Measurements from ENCODE around the gene TMEM97. TPM values are rescaled to one million over a fixed set of nuclear protein-coding genes. Genes with fewer than 3 reads are reported as not detected.

TMEM97 gene
- total RNA-seq, 5 donors from 2014 or later (not counting 1 experiment from before 2014, with no cell fraction given) = 3.4 to 7.2 (median 5.1) TPM

DNA sequence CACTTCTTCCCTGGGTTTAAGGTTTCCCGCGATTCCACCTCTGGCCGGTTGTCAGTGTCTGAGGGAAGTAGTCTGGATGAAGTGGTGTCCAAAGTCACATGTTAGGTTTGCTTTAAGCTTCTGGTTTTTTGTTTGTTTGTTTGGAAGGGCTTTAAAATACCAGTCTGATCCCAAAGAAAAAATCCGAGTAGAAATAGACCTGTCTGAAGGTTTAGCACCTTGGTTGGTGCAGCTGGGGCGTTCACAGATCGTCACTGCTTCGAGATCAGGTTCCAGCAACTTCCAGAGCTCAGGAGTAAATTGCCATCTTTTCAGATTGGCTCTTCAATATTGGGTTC, 567 bp downstream of the TMEM97 start:
- Mint-ChIP-seq H3K27ac (peak overlapping the region in 1 of 2 donors; percentile 58), H3K4me1 (peaks cover 21 to 31% (median 28%) of the 10 kb centered on the region in 3 donors), H3K27me3 (peaks cover 0 to 4% of the 10 kb centered on the region in 2 donors), H3K4me3 (peak overlapping the region; percentile 79 to 89 (median 88)), H3K9me3 (no peaks in the 10 kb centered on the region), H3K36me3 (no peaks in the 10 kb centered on the region)
- POLR2A ChIA-PET = interaction anchor here (0.6 to 1.5 kb wide), 3 partner anchors 16 to 1552 kb away, joined by 4 to 11 read pairs (median 5); partner anchors contain the start of genes TNFAIP1 (in 2 of the 2) and IFT20 (in 1 of the 2)
- Histone ChIP-seq H3K4me3 (ENCODE audit: control insufficient read depth in 1 of 2, extremely low read depth in 1 of 2, low read length in 1 of 2) (peak overlapping the region; percentile 76 to 78), H3K36me3 (ENCODE audit: control insufficient read depth in 2 of 2, extremely low read depth in 1 of 2, insufficient read depth in 1 of 2, low read length in 1 of 2) (no peaks in the 10 kb centered on the region), H3K27ac (ENCODE audit: low read length) (no peak overlapping the region), H3K4me1 (ENCODE audit: control insufficient read depth in 1 of 2, extremely low read depth in 1 of 2, insufficient read depth in 2 of 2, low read length in 2 of 2) (peaks cover 4 to 19% of the 10 kb centered on the region in 2 experiments), H3K9me3 (no peaks in the 10 kb centered on the region), H3K27me3 (replicated peaks in 1 of 2; ENCODE audit: control insufficient read depth in 2 of 2, extremely low read depth in 1 of 2, insufficient read depth in 2 of 2, low read length in 1 of 2) (peaks cover 0 to 4% of the 10 kb centered on the region in 2 experiments)
- DNase-seq (no peak), ATAC-seq (replicated peaks in 1 of 4) (no peak)
- 9% methylated on average over 4 of the region's 7 CpGs for WGBS (ENCODE audit: insufficient coverage)
- CTCF ChIA-PET = interaction anchor here (0.7 to 3.5 kb wide), 3 partner anchors 16 to 514 kb away, joined by 3 to 15 read pairs (median 4); partner anchors contain the start of genes TNFAIP1 (in 2 of the 2) and IFT20 (in 1 of the 2)

DNA sequence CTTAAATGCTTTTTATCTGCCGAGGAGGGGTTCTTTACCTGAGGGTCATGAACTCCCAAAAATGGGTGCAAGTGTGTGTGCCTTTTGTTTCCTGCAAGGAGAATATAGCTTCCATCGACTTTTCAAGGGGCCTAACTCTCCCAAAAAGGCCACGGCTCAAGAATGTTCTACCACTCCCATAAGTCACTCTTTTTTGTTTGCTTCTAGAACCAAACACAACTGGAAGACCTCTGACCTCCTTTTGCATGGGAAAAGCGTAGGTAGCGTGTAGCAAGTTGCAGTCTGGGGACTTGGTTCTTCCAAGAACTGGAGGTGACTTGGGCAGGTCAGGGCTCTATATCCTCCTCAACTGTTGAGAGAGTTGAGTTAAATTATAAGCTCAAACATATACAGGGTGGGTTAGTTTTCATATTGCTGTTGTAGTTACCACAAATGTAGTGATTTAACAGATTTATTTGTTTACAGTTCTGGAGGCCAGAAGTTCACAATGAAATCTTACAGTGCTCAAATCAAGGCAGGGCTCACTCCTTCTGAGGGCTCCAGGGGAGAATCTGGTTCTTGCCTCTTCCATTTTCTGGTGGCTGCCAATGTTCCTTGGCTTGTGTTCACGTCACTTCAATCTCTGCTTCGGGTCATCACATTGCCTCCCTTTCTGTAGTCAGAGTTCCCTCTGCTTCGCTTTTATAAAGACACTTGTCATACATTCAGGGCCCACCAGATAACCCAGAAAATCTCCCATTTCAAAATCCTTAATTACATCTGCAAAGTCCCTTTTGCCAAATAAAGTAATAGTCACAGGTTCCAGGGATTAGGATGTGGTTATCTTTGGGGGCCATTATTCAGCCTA, 1.4 kb downstream of the TMEM97 start:
- 100% methylated on average over 1 of the region's 8 CpGs for WGBS (ENCODE audit: insufficient coverage)
- peaks cover 21 to 31% (median 28%) of the 10 kb centered on the region in 3 donors for H3K4me1 Mint-ChIP-seq

DNA sequence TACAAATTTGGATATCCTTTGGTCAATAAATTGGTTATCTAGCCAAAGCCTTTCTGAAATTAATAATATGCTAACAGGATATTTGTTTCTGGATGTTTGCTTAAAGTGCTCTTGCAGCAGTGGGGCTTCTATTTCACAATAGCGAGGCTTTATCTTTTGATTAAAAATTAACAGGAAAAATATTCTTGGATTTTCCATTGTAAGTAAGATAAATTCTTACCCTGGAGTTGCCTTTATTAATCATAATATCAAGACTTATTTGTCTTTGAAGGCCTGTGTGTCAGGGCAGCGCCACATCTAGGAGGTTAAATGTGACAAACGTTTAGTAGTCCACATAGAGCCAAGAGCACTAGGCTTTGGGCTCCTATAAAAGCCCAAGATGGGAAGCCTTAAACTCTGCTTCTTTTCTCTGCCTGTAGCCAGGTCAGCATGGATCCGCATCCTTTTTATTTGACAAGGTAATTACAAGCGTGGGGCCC, 5.3 kb downstream of the TMEM97 start:
- Histone ChIP-seq H3K36me3 (ENCODE audit: control insufficient read depth in 2 of 2, extremely low read depth in 1 of 2, insufficient read depth in 1 of 2, low read length in 1 of 2) (peaks cover 0 to 18% of the 10 kb centered on the region in 2 donors), H3K27me3 (replicated peaks in 1 of 2; ENCODE audit: control insufficient read depth in 2 of 2, extremely low read depth in 1 of 2, insufficient read depth in 2 of 2, low read length in 1 of 2) (no peaks in the 10 kb centered on the region), H3K27ac (ENCODE audit: low read length) (no peak overlapping the region), H3K4me3 (ENCODE audit: control insufficient read depth in 1 of 2, extremely low read depth in 1 of 2, low read length in 1 of 2) (no peak overlapping the region), H3K9me3 (no peaks in the 10 kb centered on the region), H3K4me1 (ENCODE audit: control insufficient read depth in 1 of 2, extremely low read depth in 1 of 2, insufficient read depth in 2 of 2, low read length in 2 of 2) (peaks cover 3 to 6% of the 10 kb centered on the region in 2 experiments)
- Mint-ChIP-seq H3K4me3 (no peak overlapping the region), H3K27me3 (no peaks in the 10 kb centered on the region), H3K4me1 (peaks cover 11 to 15% (median 13%) of the 10 kb centered on the region in 3 donors), H3K27ac (no peak overlapping the region), H3K9me3 (no peaks in the 10 kb centered on the region), H3K36me3 (peaks cover 15% of the 10 kb centered on the region)
- no peak for ATAC-seq (replicated peaks in 1 of 4)
- POLR2A ChIA-PET = no interaction called here
- CTCF ChIA-PET = no interaction called here
- DNase-seq = no peak
- 100% methylated on average over 2 of the region's 5 CpGs for WGBS (ENCODE audit: insufficient coverage)

More for the DNA sequence above, 1.4 kb downstream of the TMEM97 start:
- Mint-ChIP-seq H3K9me3 (no peaks in the 10 kb centered on the region), H3K4me3 (peak overlapping the region; percentile 79 to 89 (median 88)), H3K27ac (no peak overlapping the region), H3K36me3 (no peaks in the 10 kb centered on the region), H3K27me3 (peaks cover 0 to 4% of the 10 kb centered on the region in 2 donors)
- Histone ChIP-seq H3K4me3 (ENCODE audit: control insufficient read depth in 1 of 2, extremely low read depth in 1 of 2, low read length in 1 of 2) (no peak overlapping the region), H3K36me3 (ENCODE audit: control insufficient read depth in 2 of 2, extremely low read depth in 1 of 2, insufficient read depth in 1 of 2, low read length in 1 of 2) (no peaks in the 10 kb centered on the region), H3K27me3 (replicated peaks in 1 of 2; ENCODE audit: control insufficient read depth in 2 of 2, extremely low read depth in 1 of 2, insufficient read depth in 2 of 2, low read length in 1 of 2) (peaks cover 0 to 4% of the 10 kb centered on the region in 2 experiments), H3K27ac (ENCODE audit: low read length) (no peak overlapping the region), H3K9me3 (no peaks in the 10 kb centered on the region), H3K4me1 (ENCODE audit: control insufficient read depth in 1 of 2, extremely low read depth in 1 of 2, insufficient read depth in 2 of 2, low read length in 2 of 2) (peaks cover 4 to 19% of the 10 kb centered on the region in 2 experiments)
- ChIA-PET CTCF (interaction anchor here in 1 of 2 donors (3.5 kb wide), 1 partner anchor 15 kb away, joined by 15 read pairs; the partner anchor contains the start of genes IFT20 and TNFAIP1), POLR2A (interaction anchor here (0.6 to 1.5 kb wide), 3 partner anchors 15 to 508 kb away, joined by 5 to 11 read pairs (median 5); partner anchors contain the start of genes TNFAIP1 (in 2 of the 2) and IFT20 (in 1 of the 2))
- DNase-seq (no peak), ATAC-seq (replicated peaks in 1 of 4) (no peak)

DNA sequence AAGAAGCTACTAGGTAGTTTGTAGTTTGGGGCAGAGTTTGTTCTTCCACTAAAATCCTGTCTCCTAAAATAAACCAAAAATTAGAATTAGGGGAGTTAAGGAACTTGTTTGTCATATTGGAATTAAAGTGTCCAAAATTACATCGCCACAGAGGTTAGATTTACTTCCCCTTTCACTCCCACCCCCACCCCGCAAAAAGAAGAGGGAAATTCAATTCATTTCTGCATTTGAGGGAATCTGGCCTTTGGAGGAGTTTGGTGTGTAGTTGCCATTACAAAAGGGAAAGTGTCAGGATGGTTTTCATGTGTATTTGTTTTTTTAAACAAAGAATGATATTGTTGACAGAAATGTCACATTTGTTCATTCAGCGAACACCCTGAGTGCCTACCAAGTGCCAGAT, 5.8 kb downstream of the TMEM97 start:
- Mint-ChIP-seq H3K4me3 (no peak overlapping the region), H3K27me3 (no peaks in the 10 kb centered on the region), H3K4me1 (peaks cover 6 to 11% (median 9%) of the 10 kb centered on the region in 3 donors), H3K27ac (no peak overlapping the region), H3K36me3 (peaks cover 15% of the 10 kb centered on the region), H3K9me3 (no peaks in the 10 kb centered on the region)
- no peak overlapping the region for H3K27ac ChIP-seq (ENCODE audit: low read length)
- H3K4me3 ChIP-seq (ENCODE audit: control insufficient read depth in 1 of 2, extremely low read depth in 1 of 2, low read length in 1 of 2) = no peak overlapping the region
- no peaks in the 10 kb centered on the region for H3K9me3 ChIP-seq
- peaks cover 0 to 21% of the 10 kb centered on the region in 2 donors for H3K36me3 ChIP-seq (ENCODE audit: control insufficient read depth in 2 of 2, extremely low read depth in 1 of 2, insufficient read depth in 1 of 2, low read length in 1 of 2)
- peaks cover 0 to 1% of the 10 kb centered on the region in 2 experiments for H3K4me1 ChIP-seq (ENCODE audit: control insufficient read depth in 1 of 2, extremely low read depth in 1 of 2, insufficient read depth in 2 of 2, low read length in 2 of 2)
- no peaks in the 10 kb centered on the region for H3K27me3 ChIP-seq (replicated peaks in 1 of 2; ENCODE audit: control insufficient read depth in 2 of 2, extremely low read depth in 1 of 2, insufficient read depth in 2 of 2, low read length in 1 of 2)
- WGBS (ENCODE audit: insufficient coverage) = 88% methylated on average over 1 of the region's 3 CpGs
- CTCF ChIA-PET = no interaction called here
- POLR2A ChIA-PET = no interaction called here
- ATAC-seq (replicated peaks in 1 of 4) (no peak), DNase-seq (no peak)

DNA sequence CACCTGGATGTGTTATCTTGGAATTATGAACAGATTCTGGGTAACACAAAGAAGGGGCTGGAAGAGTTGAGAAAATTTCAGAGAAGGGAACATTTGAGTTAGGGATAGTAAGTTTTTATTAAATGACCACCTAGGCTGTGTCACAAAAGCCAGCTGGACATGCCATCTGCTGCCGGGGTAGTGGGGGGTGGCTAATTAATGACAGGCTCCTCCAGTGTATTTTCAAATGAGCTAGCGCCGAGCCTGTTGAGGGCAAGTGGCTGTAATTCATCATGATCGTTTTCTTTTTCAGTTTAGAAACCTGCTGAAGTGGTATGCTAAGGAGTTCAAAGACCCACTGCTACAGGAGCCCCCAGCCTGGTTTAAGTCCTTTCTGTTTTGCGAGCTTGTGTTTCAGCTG, 6.2 kb downstream of the TMEM97 start:
- H3K4me1 Mint-ChIP-seq = peaks cover 2 to 6% (median 4%) of the 10 kb centered on the region in 3 donors
- DNase-seq = no peak
- no peaks in the 10 kb centered on the region for H3K9me3 ChIP-seq
- H3K27me3 Mint-ChIP-seq = no peaks in the 10 kb centered on the region
- H3K4me1 ChIP-seq (ENCODE audit: control insufficient read depth in 1 of 2, extremely low read depth in 1 of 2, insufficient read depth in 2 of 2, low read length in 2 of 2) = no peaks in the 10 kb centered on the region
- ChIA-PET POLR2A (interaction anchor here in 1 of 2 donors (0.6 kb wide), 1 partner anchor 18 kb away, joined by 4 read pairs; no protein-coding TSS in a partner anchor), CTCF (no interaction called here)
- peaks cover 15% of the 10 kb centered on the region for H3K36me3 Mint-ChIP-seq
- H3K27ac Mint-ChIP-seq = no peak overlapping the region
- no peaks in the 10 kb centered on the region for H3K9me3 Mint-ChIP-seq
- H3K27ac ChIP-seq (ENCODE audit: low read length) = no peak overlapping the region
- peaks cover 0 to 24% of the 10 kb centered on the region in 2 donors for H3K36me3 ChIP-seq (ENCODE audit: control insufficient read depth in 2 of 2, extremely low read depth in 1 of 2, insufficient read depth in 1 of 2, low read length in 1 of 2)
- no peak for ATAC-seq (replicated peaks in 1 of 4)
- 100% methylated on average over 4 of the region's 5 CpGs for WGBS (ENCODE audit: insufficient coverage)
- no peaks in the 10 kb centered on the region for H3K27me3 ChIP-seq (replicated peaks in 1 of 2; ENCODE audit: control insufficient read depth in 2 of 2, extremely low read depth in 1 of 2, insufficient read depth in 2 of 2, low read length in 1 of 2)
- no peak overlapping the region for H3K4me3 ChIP-seq (ENCODE audit: control insufficient read depth in 1 of 2, extremely low read depth in 1 of 2, low read length in 1 of 2)
- H3K4me3 Mint-ChIP-seq = no peak overlapping the region

DNA sequence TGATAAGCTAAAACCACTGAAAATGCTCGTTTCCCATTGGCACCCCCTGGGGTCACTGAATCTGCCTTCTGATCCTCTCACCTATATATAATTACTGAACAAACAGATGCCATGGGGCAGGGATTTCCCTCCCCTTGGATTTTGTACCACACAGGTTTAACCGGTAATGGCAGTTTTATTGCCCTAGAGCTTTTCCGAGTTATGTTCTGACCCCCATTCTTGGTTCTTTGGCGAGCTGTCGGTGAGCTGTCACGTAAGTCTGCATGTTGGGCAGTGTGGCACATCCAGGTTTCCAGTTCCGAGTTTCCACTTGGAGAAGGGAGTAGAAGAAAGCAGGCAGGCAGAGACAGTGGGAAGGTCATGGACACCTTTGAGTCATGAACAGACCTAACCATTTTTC, 7.1 kb downstream of the TMEM97 start:
- H3K4me1 Mint-ChIP-seq = peaks cover 0 to 2% (median 0%) of the 10 kb centered on the region in 3 donors
- peaks cover 21% of the 10 kb centered on the region for H3K36me3 Mint-ChIP-seq
- H3K4me1 ChIP-seq (ENCODE audit: control insufficient read depth in 1 of 2, extremely low read depth in 1 of 2, insufficient read depth in 2 of 2, low read length in 2 of 2) = no peaks in the 10 kb centered on the region
- peaks cover 3 to 33% of the 10 kb centered on the region in 2 donors for H3K36me3 ChIP-seq (ENCODE audit: control insufficient read depth in 2 of 2, extremely low read depth in 1 of 2, insufficient read depth in 1 of 2, low read length in 1 of 2)
- DNase-seq (no peak), ATAC-seq (replicated peaks in 1 of 4) (no peak)
- H3K4me3 ChIP-seq (ENCODE audit: control insufficient read depth in 1 of 2, extremely low read depth in 1 of 2, low read length in 1 of 2) = no peak overlapping the region
- ChIA-PET POLR2A (no interaction called here), CTCF (no interaction called here)
- no peaks in the 10 kb centered on the region for H3K27me3 ChIP-seq (replicated peaks in 1 of 2; ENCODE audit: control insufficient read depth in 2 of 2, extremely low read depth in 1 of 2, insufficient read depth in 2 of 2, low read length in 1 of 2)
- no peak overlapping the region for H3K27ac Mint-ChIP-seq
- H3K27ac ChIP-seq (ENCODE audit: low read length) = no peak overlapping the region
- H3K4me3 Mint-ChIP-seq = no peak overlapping the region
- 100% methylated on average over 5 of the region's 7 CpGs for WGBS (ENCODE audit: insufficient coverage)
- no peaks in the 10 kb centered on the region for H3K9me3 ChIP-seq
- H3K9me3 Mint-ChIP-seq = no peaks in the 10 kb centered on the region
- H3K27me3 Mint-ChIP-seq = no peaks in the 10 kb centered on the region

All from T-cell (primary cell).